Neural crest cell (in vitro differentiated cells): ENCODE results near the gene SLC39A11. TPM values are rescaled to one million over a fixed set of nuclear protein-coding genes. Genes with fewer than 3 reads are reported as not detected.
"Not testable (repeated sequence)": the region's sequence is repeated elsewhere in the genome, so short reads cannot be mapped to it uniquely, and the experiment has no call there.

ENCODE experiments used
- DNase-seq: peaks from one replicate; pipeline ENCODE4 v3.0.0; 2021; ENCODE audit warnings: low read depth, mixed read lengths, low spot score
- H3K27ac Mint-ChIP-seq: one replicate; pipeline ENCODE4 v1.8.0; 2021; ENCODE audit warnings: mild to moderate bottlenecking, mixed read lengths; ENCODE audit not compliant: unreplicated experiment
- H3K27me3 Mint-ChIP-seq: 2 replicates; pipeline ENCODE4 v1.8.0; 2021; ENCODE audit warnings: low read depth, mild to moderate bottlenecking, mixed read lengths
- H3K36me3 Mint-ChIP-seq: 2 replicates; pipeline ENCODE4 v1.8.0; 2021; ENCODE audit warnings: low read depth, mild to moderate bottlenecking, mixed read lengths
- H3K4me1 Mint-ChIP-seq: 2 replicates; pipeline ENCODE4 v1.8.0; 2021; ENCODE audit warnings: mixed read lengths
- H3K4me3 Mint-ChIP-seq: one replicate; pipeline ENCODE4 v1.8.0; 2021; ENCODE audit warnings: mild to moderate bottlenecking, mixed read lengths
- H3K9me3 Mint-ChIP-seq: 2 replicates; pipeline ENCODE4 v1.8.0; 2021; ENCODE audit warnings: mixed read lengths
- CTCF ChIP-seq: fragments of 200-600 bp; sonication (generic); conservative IDR thresholded peaks from 2 replicates; pipeline ENCODE4 v1.5.0; 2021; ENCODE audit warnings: antibody characterized with exemption, mild to moderate bottlenecking
- total RNA-seq: library from RNA; stranded (reverse); gene quantifications from 2 replicates; pipeline ENCODE4 v1.2.1, GENCODE V29; 2021

SLC39A11 gene
- total RNA-seq, 1 donor from 2014 or later, result 11.3 TPM

GRCh38 chr17:73099511-73099910 is 7.0 kb upstream of the SLC39A11 start:
- TF ChIP-seq CTCF, result no peak
- no peaks in the 10 kb centered on the region for H3K36me3 Mint-ChIP-seq
- peaks cover 2% of the 10 kb centered on the region for H3K9me3 Mint-ChIP-seq
- H3K4me3 Mint-ChIP-seq, result no peak overlapping the region
- H3K27ac Mint-ChIP-seq, result no peak overlapping the region
- H3K4me1 Mint-ChIP-seq, result no peaks in the 10 kb centered on the region
- H3K27me3 Mint-ChIP-seq, result peaks cover 15% of the 10 kb centered on the region
- no peak for DNase-seq

GRCh38 chr17:73098919-73099318 is 6.4 kb upstream of the SLC39A11 start:
- H3K9me3 Mint-ChIP-seq, result peaks cover 2% of the 10 kb centered on the region
- DNase-seq, result no peak
- H3K4me1 Mint-ChIP-seq, result no peaks in the 10 kb centered on the region
- H3K36me3 Mint-ChIP-seq, result no peaks in the 10 kb centered on the region
- no peak for TF ChIP-seq CTCF
- peaks cover 15% of the 10 kb centered on the region for H3K27me3 Mint-ChIP-seq
- H3K27ac Mint-ChIP-seq, result peak overlapping the region; percentile 28
- H3K4me3 Mint-ChIP-seq, result no peak overlapping the region

GRCh38 chr17:73097973-73098765 is 5.7 kb upstream of the SLC39A11 start:
- H3K9me3 Mint-ChIP-seq, DNase-seq, H3K4me3 Mint-ChIP-seq, H3K36me3 Mint-ChIP-seq, H3K4me1 Mint-ChIP-seq, H3K27ac Mint-ChIP-seq: not testable (repeated sequence)
- H3K27me3 Mint-ChIP-seq, result peaks cover 15% of the 10 kb centered on the region

GRCh38 chr17:73096866-73097265 is 4.4 kb upstream of the SLC39A11 start:
- Mint-ChIP-seq H3K27me3 (peaks cover 15% of the 10 kb centered on the region), H3K27ac (no peak overlapping the region), H3K36me3 (no peaks in the 10 kb centered on the region), H3K9me3 (no peaks in the 10 kb centered on the region), H3K4me1 (peaks cover 8% of the 10 kb centered on the region), H3K4me3 (no peak overlapping the region)
- TF ChIP-seq CTCF, result no peak
- DNase-seq, result no peak

- no peak overlapping the region for H3K27ac Mint-ChIP-seq
- H3K9me3 Mint-ChIP-seq, result no peaks in the 10 kb centered on the region
Measured at GRCh38 chr17:73096211-73096610, 3.7 kb upstream of the SLC39A11 start.

More at GRCh38 chr17:73096211-73096610, 3.7 kb upstream of the SLC39A11 start:
- DNase-seq, result no peak
- peaks cover 13% of the 10 kb centered on the region for H3K4me1 Mint-ChIP-seq
- no peaks in the 10 kb centered on the region for H3K36me3 Mint-ChIP-seq
- TF ChIP-seq CTCF, result no peak
- H3K27me3 Mint-ChIP-seq, result peaks cover 15% of the 10 kb centered on the region
- H3K4me3 Mint-ChIP-seq, result no peak overlapping the region
